Right ventricle myocardium superior (tissue), 1 donor: ENCODE data around the gene GHR. TPM values are rescaled to one million over a fixed set of nuclear protein-coding genes. Genes with fewer than 3 reads are reported as not detected.
A peak's percentile ranks its signal among the peaks of the same experiment; 100 is the strongest.
"Not testable (repeated sequence)": the region's sequence is repeated elsewhere in the genome, so short reads cannot be mapped to it uniquely, and the experiment has no call there.

Experiments
- ATAC-seq: fragments of 200-7000 bp; cut with Tn5 transposase; one replicate; pipeline ENCODE4 v1.9.1; 2020; ENCODE audit warnings: mild to moderate bottlenecking; ENCODE audit not compliant: poor library complexity
- DNase-seq: peaks from one replicate; pipeline ENCODE4 v3.0.0-alpha.2; 2020
- intact Hi-C: fragments of 100-400 bp; cut with DNase I; formaldehyde crosslinking; loops from one replicate; pipeline ENCODE4 v1.11.2; 2022
- total RNA-seq: library from RNA; stranded (reverse); fragmentation: NEBNext Ultra II Directional; extraction: Animal tissue kit (Norgen Biotek cat#: 25700); gene quantifications from one replicate; pipeline ENCODE4 v1.2.1, GENCODE V29; 2021
- donor health status: DM: no; HTN: yes; CAD: no; lungs with severe emphysema.

The GHR gene
- total RNA-seq, 1 donor from 2014 or later, result 12.8 TPM

DNA sequence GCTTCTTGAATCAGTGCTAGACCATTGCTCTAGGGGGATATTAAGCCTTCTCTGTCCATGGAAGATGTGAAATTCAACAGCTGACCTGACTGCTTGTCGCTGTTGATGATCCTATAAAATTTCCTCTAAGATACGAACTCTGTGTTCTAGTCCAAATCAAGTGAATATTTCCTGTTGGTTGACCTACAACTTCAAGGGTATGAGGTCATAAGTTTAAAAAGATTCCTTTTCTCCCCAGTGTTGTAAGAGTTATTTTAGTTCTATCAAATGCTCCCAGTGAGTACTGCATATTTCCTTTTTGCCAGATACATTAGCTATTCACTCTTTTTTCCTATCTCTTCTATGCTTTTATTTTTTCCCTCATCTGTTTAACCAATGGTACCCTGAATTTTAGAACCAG lies 230.5 kb downstream of the GHR start:
- intact Hi-C loops, result no loop called here
- DNase-seq (no peak), ATAC-seq (peak; percentile 13)

DNA sequence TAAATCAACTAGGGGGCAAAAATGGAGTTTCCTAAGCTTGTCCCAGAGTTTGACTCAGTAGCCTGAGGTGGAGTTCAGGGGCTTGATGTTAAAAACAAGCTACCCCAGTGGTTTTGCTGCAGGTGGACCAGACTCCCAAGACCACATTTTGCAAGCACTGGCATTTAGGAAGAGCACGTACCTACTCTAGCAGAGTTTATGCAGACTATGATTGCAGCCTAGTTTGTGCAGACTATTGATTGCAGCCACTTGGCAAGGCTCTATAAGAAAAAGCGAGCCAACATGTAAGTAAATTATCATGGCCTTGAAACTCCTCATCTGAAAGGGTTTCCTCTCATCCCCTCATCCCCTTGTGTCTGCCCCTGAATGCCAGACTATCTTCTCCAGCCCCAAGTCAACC lies 231.4 kb downstream of the GHR start:
- intact Hi-C loops, result no loop called here

GRCh38 chr5:42655982-42656650 lies 232.9 kb downstream of the GHR start:
- DNase-seq, result no peak
- intact Hi-C loops, result no loop called here
- ATAC-seq, result peak; percentile 74

More for the DNA sequence above, 231.4 kb downstream of the GHR start:
- no peak for ATAC-seq
- DNase-seq, result no peak

- intact Hi-C loops, result no loop called here
- DNase-seq, result no peak
- peak; percentile 73 for ATAC-seq
These were observed 233.4 kb downstream of the GHR start for GRCh38 chr5:42656651-42657015.

- ATAC-seq, DNase-seq, intact Hi-C loops: not testable (repeated sequence)
These were observed 236.6 kb downstream of the GHR start for GRCh38 chr5:42659869-42660268.

- no peak for ATAC-seq
- intact Hi-C loops, result no loop called here
- DNase-seq, result no peak
These were observed 242.6 kb downstream of the GHR start for GRCh38 chr5:42665857-42666256.

DNA sequence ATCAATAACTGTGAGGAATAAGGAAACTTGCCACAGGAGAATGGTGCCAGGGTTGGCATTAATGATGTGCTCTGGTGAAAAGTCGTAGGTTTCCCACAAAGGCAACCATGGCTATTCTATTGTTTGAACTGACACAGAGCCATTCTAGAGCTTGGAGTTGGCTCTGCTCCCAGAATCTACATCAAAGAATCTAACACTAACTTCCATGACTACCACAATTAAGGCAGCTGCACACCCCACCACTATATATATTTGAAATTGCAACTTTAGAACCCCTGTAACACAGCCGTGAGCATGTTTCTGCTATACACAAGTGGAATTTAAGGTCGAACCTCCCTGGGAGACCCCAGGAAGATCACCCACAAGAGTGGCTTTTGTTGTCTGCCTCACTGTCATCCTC lies 243.6 kb downstream of the GHR start:
- no peak for ATAC-seq
- intact Hi-C loops, result no loop called here
- no peak for DNase-seq

GRCh38 chr5:42668254-42668653 lies 245.0 kb downstream of the GHR start:
- DNase-seq (no peak), ATAC-seq (no peak)
- intact Hi-C loops, result no loop called here

- intact Hi-C loops, result no loop called here
- no peak for ATAC-seq
- no peak for DNase-seq
These were observed 249.7 kb downstream of the GHR start for GRCh38 chr5:42672925-42673324.

DNA sequence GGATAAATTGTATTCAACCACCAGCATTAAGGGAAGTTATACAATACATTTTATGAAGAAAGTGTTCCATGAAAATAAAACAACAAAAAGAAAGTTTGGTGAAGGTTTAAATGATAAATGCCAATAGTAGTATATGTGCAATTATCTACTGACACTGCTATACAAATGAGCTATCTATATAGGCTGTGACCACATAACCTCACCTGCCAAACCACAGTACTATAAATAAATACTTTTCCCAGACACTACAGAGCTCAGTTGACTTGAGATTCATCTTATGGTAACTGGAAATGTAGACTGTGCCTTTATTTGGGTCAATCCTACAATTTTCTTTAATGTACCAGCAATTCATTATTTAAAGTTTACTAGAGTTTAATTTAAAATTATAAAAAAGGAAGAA lies 252.4 kb downstream of the GHR start:
- peak; percentile 68 for ATAC-seq
- intact Hi-C loops, result no loop called here
- DNase-seq, result no peak

GRCh38 chr5:42676362-42676761 lies 253.1 kb downstream of the GHR start:
- intact Hi-C loops, result no loop called here
- DNase-seq (no peak), ATAC-seq (peak; percentile 56)

DNA sequence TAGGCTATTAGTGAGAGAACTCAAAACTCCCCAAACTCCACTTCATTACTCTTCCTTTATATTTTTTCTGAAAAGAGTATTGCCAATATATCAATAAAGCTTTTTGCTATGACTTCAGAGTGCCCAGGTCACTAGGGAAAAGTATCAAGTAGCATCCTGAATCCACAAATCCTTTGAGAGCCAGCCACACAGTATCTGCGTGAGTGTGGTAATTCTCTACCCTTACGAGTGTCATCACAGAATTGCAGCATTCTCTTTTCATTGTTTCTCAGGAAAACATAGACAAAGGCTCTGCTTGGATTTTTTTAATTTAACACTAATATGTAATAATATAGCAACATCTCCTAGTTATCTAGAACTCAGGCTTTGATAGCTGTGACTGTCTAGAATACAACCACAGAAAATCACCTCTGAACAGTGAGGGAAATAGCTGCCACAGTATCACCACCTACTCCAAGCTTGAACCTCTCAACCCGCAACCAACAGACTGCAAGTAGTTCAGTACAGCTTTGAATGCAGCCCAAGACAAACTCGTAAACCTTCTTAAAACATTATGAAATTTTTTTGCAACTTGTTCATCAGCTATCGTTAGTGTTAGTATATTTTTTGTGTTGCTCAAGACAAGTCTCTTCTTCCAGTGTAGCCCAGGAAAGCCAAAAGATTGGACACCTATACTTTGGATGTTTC lies 254.1 kb downstream of the GHR start:
- ATAC-seq, result no peak
- no peak for DNase-seq
- intact Hi-C loops, result no loop called here

DNA sequence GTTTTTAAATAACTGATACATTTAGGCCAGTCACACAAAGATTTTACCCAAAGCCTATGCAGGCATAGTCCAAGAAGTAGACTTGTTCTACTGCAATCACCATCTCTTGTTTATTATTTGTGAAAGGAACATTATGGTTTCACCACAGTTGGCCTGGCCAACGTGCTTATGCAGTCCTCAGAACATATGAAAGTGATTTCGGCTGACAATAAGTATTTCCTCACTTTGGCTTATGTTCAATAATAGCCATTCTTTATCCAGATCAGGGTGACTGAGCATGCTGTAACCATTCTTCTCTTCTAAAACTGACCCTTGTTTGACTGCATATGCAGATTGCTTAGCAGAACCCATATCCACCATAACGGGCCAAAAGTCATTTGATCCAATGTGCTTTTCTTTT lies 256.8 kb downstream of the GHR start:
- no peak for ATAC-seq
- no peak for DNase-seq
- intact Hi-C loops, result no loop called here

DNA sequence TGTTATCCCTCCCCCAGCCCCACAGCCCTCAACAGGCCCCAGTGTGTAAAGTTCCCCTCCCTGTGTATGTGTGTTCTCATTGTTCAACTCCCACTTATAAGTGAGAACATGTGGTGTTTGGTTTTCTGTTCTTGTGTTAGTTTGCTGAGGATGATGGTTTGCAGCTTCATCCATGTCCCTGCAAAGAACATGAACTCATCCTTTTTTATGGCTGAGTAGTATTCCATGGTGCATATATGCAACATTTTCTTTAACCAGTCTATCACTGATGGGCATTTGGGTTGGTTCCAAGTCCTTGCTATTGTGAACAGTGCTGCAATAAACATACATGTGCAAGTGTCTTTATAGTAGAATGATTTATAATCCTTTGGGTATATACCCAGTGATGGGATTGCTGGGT lies 261.8 kb downstream of the GHR start:
- ATAC-seq, intact Hi-C loops, DNase-seq: not testable (repeated sequence)

GRCh38 chr5:42689391-42689790 lies 266.2 kb downstream of the GHR start:
- DNase-seq, result no peak
- intact Hi-C loops, result no loop called here
- ATAC-seq, result no peak

GRCh38 chr5:42691413-42691937 lies 268.2 kb downstream of the GHR start:
- DNase-seq (peak; percentile 69), ATAC-seq (peak; percentile 97)
- intact Hi-C loops, result no loop called here

- no peak for ATAC-seq
- no peak for DNase-seq
- intact Hi-C loops, result no loop called here
These were observed 278.3 kb downstream of the GHR start for GRCh38 chr5:42701351-42702059.

- ATAC-seq, result no peak
- intact Hi-C loops, result no loop called here
- DNase-seq, result no peak
These were observed 280.0 kb downstream of the GHR start for GRCh38 chr5:42703238-42703637.

DNA sequence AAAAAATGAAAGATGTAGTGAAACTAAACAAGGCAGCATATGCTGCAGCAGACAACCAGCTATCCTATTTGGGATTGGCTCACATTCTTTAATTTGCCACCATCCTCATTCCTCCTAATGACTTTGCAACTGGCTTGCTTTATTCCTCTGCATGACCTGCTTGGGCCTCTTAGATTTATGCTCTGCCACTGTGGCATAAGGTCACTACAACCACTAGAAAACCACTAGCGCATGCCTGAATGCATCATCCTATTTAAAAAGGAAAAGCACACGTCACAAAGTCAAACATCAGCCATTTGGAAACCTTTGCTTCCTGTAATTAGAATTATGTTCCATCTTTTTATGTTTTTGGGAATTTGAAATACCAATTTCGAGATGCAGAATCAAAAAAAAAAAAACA lies 292.5 kb downstream of the GHR start:
- ATAC-seq (no peak), DNase-seq (no peak)
- intact Hi-C loops, result no loop called here

GRCh38 chr5:42718591-42718990 lies 295.4 kb downstream of the GHR start:
- intact Hi-C loops, result no loop called here
- DNase-seq, result no peak
- ATAC-seq, result no peak
